Pons (tissue), 1 donor: ENCODE measurements around the gene ZSWIM7.
"Not testable (repeated sequence)": the region's sequence is repeated elsewhere in the genome, so short reads cannot be mapped to it uniquely, and the experiment has no call there.

ENCODE experiments used
- DNase-seq: peaks from one replicate; pipeline ENCODE4 v3.0.0-alpha.2; 2016; ENCODE audit warnings: low spot score

The ZSWIM7 gene

DNA sequence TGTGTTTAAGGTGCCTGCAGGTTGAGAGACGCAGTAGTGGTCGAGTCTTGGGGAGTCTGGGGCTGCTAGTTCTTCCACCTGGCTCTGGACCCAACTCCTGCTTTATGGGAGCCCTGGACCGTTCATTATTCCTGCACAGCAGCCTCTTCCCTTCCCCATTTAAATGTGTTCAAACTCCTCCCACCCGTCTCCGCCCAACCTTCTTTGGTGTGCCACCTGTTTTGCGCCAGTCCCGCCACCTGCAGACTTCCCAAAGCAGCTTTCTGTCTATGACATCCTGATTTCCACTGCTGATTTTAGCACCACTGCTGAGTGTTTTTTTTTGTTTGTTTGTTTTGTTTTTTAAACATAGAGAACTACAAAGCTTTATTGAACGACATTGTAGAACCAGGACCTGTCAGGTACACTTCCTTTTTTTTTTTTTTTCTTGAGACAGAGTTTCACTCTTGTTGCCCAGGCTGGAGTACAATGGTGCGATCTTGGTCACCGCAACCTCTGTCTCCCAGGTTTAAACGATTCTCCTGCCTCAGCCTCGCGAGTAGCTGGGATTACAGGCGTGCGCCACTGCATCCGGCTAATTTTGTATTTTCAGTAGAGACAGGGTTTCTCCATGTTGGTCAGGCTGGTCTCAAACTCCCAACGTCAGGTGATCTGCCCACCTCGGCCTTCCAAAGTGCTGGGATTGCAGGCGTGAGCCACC lies 41.7 kb downstream of the ZSWIM7 start:
- no peak for DNase-seq

DNA sequence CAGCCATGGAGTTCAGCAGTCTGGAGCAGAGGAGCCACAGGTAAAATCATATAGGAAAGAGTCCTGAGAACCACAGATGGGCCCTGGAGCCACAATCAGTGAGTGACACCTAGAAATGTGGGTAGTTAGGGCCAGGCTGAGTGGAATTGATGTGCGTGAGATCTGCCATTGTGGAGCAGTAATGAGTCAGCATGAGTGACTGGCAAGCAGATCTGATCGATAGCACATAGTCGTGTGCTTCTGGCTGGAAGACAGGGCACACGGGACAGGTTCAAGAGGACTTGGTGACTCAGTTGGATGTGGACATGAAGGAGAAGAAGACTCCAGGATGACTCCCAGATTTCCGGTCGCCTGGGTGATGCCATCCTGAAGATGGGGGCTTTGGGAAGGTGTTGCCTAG lies 42.3 kb downstream of the ZSWIM7 start:
- no peak for DNase-seq

DNA sequence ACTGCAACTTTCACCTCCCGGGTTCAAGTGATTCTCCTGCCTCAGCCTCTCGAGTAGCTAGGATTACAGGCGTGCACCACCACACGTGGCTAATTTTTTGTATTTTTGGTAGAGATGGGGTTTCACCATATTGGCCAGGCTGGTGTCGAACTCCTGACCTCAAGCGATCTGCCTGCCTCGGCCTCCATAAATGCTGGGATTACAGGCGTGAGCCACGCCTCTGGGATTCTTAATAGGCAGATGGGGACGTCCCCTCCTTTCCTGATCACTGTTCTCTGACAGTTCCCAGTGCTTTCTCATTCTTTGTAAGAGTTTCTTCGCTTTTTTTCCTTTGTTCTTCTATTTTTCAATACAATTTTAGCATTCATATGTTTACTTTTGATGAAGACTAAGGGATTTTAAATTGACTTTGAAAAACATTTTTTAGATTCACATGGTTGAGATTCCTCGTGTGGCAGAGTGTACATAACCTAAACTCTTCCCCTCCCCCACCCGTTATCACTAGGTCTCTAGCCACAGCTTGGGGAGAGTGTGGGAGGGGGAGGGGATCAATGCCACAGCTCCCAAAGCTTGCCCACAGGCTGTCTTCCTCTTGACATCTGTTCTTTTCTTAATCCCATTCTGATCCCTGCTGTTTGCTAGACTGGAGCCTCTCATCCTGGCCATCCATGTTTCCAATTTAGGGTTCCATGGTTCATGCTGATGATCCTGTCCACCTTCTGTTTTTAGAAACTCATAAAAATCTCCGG lies 43.5 kb downstream of the ZSWIM7 start:
- DNase-seq: no peak

DNA sequence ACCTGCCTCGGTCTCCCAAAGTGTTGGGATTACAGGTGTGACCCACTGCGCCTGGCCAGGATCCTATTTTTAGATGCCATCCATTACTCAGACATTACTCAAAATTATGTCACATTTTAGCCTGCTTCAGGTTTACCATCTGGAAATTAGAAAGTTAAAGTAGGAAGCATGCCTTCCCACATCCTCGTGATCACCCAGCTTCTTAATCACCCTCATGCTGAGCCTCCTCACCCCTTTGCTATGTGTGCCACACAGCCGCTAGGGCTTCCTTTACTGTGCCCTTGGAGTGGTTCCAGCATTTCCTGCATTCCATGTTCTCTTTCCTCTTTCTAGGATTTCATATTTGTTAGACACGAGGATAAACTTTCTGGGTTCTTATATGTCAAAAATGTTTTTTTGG lies 45.3 kb downstream of the ZSWIM7 start:
- no peak for DNase-seq

DNA sequence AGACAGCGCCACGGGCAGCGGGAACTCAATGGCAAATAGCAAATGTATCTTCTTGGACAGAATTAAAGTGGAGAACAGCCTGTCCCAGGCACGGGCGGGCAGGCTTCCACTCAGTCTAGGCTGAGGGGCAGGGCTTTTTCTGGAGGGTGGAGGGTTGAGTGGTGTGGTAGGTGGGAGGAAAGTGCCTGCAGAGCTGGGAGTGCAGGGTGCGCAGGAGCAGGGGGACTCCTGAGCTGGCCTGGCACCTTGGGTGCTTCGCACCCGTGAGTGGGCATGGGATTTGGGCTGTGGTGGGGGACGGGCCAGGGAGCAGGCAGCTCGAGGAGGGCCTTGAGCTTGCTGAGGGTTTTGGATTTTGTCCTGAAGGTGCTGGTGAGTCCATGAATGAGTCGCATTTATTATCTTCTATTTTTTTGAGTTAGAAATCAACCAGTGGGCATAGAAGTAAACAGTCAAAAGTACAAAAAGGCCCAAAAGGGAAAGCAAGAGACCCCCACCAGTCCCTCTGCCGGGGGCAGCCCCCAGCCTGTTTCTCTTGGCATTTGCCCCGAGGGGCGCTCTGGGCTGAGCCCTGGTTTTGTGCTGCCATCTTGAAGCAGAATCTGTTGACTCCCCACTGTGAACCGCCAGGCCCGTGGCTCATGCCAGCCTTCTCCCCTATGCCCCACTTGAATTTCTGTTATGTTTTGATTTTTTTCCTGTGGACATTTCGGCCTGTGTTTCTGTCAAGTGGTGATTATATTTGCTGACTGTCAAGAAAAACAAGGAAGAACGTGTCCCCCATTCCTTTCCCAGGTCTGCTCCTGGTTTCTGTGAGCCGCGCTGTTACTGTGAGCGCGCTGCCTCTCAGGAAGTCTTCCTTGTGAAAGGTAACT lies 46.4 kb downstream of the ZSWIM7 start:
- DNase-seq: no peak

DNA sequence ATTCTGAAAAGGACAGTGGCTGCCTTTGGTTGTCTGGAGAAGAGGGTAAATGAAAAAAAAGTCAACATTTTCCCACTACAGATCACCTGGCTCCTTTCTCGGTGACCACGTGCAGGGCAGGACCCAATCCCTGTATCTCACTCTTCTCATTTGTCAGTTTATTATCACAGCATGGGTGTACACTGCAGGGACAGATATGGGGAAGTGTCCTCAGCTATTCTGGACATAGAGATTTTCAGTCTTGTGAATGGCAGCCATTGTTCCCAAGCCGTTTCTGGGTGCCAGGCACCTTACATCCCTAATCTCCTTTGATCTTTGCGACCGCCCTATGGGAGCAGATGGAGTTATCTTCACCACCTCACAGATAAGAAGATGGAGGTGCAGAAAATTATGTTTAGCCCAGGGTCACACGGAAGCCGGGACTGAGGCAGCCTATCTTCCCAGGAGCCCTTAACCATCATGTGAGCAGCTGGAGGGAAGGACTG lies 47.4 kb downstream of the ZSWIM7 start:
- no peak for DNase-seq

DNA sequence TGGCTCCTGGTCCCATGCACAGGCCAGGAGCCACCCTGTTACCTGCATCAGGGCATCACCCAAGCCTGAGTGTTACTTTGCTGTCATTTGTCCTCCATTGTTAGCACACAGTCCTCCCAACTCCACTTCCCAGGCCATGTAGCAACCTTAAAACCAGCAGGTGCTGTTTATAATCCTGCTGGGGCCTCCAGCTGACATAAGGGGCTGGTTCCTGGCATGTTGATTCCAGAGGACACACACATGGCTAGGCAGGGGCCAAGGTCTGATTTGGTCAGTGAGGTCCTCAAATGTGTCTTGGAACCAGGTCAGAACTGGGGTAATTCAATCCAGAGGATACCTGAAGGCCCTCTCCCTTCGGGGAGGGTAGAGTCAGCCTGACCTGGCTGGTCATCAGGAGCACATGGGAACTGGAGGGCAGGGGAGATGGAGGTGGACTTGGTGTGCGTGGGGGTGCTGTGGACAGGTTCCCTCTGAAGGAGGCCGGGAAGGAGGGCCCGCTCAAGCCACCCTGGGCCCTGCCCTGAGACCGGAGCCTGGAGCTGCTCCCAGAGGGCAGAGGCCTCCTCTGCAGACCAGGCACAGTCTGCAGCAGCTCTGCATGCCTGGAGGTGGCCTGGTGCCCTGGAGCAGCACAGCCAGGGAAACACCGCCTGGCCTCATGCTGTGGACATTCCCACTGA lies 48.0 kb downstream of the ZSWIM7 start:
- DNase-seq: no peak

DNA sequence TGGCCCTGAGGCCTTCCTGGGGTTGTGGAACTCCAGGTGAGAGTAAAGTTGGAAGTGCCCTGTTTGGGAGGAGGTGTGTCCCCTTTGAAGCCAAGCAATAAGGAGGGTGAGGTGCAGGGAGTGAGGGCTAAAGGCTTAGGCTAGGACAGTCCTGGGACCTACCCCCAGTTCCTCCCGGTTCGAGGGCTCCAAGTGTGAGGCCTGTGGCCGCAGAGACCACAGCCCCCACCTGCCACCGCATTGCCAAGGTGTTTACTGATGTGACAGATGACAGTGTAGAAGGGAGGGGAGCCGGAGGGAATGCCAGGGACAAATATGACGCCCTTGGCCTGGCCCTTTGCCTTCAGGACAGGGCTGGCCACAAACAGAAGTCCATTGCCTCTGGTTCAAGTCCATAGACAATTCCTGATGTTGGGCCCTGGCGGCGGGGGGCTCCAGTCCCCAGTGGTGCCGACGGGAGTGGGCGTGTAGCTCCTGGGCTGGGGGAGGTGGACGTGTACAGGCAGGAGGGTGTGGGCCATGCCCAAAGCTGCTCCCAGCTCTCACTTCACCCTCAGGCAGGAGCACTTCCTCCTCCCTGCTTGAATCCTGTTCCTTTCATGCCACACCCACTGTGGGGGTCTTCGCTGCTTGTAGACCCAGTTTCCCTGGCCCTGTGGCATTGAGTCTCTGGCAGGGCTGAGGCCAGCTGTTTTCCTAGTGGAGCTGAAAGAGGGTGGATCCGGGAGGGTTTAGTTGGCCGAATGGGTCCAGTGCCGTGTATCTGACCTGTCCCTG lies 51.3 kb downstream of the ZSWIM7 start:
- DNase-seq: no peak

DNA sequence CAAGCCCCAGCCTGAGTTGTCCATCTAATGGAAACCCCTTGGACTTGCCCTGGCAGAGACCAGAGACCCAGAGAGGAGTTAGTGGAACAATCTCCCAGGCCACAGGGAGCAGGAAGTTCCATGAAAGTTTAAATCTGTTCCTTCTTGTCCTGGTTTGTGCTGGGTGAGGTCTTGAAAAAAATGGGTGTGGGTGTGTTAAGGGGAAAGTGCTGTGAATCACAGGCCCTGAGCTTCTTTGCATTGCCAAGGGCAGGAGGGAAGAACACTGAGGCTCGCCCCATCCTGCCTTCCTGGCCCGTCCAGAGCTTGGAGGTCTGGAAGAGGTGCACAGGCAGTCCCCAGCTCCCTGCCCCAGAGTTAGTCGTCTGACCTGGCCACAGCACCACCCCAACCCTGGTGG lies 52.2 kb downstream of the ZSWIM7 start:
- no peak for DNase-seq

DNA sequence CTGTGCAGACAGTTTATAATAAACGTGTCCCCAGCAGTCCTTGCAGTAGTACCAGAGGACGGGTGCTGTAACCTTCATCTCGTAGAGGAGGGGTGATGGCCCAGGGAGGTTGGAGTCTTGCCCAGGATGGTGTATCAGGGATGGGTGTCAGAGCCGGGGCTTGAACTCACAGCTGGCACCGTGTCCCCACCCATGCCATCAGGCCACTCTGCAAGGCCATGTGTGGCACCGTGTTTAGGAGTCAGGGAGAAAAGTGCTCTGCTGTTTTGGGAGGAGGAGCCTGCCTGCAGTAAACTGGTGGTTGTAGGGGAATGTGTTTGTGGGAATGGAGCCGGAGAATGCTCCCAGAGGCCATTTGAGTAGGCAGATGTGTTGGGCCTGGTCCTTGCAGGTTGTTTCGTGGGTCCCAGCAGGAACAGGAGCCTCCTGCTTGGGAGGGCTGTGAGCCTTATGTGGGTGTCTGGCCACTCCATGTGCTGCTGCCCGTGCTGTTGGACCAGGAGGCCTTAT lies 52.8 kb downstream of the ZSWIM7 start:
- DNase-seq: no peak

DNA sequence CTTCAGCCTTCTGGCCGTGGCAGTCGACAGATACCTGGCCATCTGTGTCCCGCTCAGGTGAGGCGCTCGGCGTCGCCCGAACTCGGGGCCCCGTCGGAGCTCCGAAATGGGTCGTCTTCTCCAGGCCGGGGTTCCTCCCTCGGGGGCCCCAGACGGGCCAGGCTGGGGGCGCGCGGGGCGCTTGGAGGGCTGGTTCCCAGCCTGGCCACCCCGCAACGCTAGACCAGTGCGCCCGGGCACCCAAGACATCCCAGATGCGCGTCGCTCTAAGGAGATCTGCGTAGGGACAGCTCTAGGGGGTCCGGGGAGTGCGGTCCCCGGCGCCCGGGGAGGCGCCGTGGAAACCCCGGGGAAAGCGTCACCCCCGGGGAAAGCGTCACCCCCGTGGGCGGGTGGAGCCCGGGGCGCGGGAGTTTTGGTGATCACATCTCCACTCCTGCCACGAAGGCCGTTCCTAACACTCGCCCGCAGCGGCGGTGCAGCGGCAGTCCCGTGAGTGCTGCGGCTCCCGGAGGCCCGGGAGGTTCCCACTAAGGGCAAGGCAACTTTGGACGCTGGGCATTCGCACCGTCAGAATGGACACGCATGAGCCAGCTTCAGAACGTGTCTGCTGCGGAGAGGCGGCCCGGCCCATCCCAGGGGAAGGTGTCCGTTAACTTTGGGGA lies 53.8 kb downstream of the ZSWIM7 start:
- no peak for DNase-seq

DNA sequence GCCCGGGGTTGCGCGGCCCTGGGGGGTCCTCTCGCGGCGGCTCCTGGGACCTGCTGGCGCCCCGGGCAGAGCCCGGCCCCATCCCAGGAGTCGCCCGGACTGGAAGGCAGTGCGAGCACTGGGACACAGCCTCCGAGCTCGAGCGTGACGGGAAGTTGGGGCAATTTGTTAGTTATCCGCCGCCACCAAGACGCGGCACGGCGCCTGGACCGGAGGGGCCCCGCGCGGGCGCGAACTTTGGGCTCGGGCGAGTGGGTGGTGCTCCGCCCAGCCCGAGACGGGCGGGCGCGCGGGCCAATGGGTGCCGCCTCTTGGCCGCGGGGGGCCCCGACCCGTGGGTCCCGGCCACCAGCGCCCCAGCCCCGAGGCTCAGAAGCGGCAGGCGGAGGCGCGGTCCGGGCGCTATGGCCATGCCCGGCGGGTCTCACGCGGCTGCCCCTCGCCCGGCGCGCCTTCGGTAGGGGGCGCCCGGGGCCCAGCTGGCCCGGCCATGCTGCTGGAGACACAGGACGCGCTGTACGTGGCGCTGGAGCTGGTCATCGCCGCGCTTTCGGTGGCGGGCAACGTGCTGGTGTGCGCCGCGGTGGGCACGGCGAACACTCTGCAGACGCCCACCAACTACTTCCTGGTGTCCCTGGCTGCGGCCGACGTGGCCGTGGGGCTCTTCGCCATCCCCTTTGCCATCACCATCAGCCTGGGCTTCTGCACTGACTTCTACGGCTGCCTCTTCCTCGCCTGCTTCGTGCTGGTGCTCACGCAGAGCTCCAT lies 54.6 kb downstream of the ZSWIM7 start, which contains the start of gene ADORA2B:
Gene ADORA2B, plus strand, starts transcription at position 372 of the 768 bp plus-strand sequence. Its CDS starts 119 bp downstream, at position 491.
- DNase-seq: peak; percentile 22

DNA sequence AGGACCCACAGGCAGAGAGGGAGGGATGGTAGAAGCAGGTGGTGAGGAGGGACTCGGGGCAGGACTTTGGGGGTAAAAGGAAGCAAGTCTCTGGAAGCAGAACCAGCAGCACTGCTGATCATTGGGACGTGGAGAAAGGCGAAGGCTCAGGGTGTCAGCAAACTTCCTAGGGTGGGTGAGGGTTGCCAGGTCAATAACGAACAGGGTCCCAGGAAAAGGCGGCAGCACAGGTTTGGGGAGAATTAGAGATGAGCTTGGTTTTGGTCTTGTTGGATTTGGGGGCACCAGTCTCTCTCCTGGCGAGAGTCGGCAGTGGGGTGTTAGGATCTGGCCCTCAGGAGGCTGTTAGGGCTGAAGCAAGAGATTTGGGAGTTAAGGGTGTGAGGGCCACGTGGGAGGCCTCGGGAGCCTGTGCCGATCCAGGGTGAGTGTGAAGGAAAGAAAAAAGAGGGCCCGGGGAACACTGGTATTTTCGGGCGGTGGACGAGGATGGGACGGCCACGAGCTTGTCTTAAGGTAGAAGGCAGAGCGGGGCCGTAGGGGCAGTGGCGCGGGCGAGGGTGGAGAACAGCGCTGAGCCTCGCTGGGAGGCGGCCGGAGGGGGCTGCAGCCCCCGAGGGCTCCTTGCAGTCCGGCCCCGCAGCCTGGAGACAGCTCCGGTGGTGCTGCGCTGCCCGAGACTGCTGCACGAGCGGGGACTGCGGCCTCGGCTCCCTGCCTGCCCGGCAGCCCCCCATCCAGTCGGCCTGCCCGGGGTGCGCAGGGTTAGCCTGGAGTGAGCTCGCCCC lies 55.3 kb downstream of the ZSWIM7 start:
- DNase-seq: no peak

DNA sequence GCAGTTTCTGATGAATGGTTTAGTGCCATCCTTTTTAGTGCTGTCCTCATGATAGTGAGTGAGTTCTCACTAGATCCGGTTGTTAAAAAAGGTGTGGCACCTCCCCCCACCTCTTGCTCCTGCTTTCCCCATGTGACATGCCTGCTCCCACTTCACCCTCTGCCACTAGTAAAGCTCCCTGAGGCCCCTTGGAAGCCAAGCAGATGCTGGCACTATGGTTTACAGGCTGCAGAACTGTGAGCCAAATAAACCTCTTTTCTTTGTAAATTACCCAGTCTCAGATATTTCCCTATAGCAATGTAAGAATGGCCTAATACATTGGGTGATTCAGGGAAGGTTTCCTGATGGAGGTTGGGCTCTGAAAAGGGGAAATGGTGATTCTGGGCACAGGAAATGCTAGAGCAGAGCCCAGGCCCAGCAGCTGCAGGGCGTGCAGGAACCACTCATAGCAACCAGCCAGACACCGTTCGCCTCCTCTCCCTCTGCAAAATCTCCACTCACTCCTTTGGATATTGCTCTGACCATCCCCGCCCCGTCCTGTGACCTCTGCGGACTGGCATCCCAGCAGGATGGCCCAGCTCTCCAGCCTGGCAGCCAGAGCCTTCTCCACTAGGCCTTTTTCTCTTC lies 57.2 kb downstream of the ZSWIM7 start:
- DNase-seq: no peak

DNA sequence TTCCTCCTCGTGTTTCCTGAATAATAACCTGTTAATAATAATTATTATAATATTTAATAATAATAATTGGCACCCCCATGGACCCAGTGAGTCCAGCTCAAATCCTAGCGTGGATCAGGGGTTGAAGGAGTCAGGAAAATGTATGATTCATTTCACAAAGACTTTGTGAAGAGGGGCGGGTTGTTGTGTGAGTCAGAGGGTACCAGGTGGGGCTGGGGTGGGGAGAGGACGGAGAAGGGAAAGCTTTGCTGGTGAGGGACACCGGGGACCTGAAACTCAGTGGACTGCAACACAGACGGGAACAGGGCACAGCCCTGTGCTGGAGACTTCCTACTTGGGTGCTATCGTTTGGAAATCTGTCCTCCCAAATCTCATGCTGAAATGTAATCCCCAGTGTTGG lies 57.7 kb downstream of the ZSWIM7 start:
- no peak for DNase-seq

DNA sequence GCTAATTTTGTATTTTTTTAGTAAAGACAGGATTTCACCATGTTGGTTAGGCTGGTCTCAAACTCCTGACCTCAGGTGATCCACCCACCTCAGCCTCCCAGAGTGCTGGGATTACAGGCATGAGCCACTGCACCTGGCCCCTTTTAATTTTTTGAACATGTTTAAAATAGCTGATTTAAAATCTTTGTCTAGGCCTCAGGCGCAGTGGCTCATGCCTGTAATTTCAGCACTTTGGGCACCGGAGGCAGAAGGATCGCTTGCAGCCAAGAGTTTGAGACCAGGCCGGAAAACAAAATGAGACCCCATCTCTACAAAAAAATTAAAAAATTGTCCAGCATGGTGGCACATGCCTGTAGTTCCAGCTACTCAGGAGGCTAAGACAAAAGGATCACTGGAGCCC lies 63.0 kb downstream of the ZSWIM7 start:
- DNase-seq: not testable (repeated sequence)

DNA sequence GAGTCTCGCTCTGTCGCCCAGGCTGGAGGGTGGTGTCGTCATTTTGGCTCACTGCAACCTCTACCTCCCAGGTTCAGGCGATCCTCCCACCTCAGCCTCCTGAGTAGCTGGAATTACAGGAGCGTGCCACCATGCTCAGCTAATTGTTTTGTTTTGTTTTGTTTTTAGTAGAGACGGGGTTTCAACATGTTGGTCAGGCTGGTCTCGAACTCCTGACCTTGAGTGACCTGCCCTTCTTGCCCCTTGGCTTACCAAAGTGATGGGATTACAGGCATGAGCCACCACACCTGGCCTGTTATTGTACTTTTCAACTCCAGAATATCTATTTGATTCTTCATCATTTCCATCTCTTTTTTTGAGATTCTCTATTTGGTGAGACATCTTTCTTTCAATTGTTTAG lies 63.6 kb downstream of the ZSWIM7 start:
- DNase-seq: no peak

DNA sequence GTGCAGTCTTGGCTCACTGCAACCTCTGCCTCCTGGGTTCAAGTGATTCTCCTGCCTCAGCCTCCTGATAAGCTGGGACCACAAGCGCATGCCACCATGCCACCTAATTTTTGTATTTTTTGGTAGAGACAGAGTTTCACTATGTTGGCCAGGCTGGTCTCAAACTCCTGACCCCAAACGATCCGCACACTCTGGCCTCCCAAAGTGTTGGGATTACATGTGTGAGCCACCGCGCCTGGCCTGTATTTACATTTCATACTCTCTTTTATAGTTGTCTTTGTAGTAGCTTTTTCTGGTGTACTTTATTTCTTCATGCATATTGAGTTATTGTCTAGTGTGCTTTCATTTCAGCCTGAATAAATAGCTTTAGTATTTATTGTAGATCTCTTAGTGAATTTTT lies 64.6 kb downstream of the ZSWIM7 start:
- no peak for DNase-seq
